Fibroblast of upper back skin (primary cell): ENCODE results near the gene KCNG2.

Source experiments
- DNase-seq: peaks from one replicate; pipeline ENCODE4 v3.0.0-alpha.2; 2013

Gene KCNG2

GRCh38 chr18:79944126-79944731 lies 146.5 kb downstream of the KCNG2 start:
- no peak for DNase-seq

- no peak for DNase-seq
These were observed 147.0 kb downstream of the KCNG2 start for GRCh38 chr18:79944746-79945117.

DNA sequence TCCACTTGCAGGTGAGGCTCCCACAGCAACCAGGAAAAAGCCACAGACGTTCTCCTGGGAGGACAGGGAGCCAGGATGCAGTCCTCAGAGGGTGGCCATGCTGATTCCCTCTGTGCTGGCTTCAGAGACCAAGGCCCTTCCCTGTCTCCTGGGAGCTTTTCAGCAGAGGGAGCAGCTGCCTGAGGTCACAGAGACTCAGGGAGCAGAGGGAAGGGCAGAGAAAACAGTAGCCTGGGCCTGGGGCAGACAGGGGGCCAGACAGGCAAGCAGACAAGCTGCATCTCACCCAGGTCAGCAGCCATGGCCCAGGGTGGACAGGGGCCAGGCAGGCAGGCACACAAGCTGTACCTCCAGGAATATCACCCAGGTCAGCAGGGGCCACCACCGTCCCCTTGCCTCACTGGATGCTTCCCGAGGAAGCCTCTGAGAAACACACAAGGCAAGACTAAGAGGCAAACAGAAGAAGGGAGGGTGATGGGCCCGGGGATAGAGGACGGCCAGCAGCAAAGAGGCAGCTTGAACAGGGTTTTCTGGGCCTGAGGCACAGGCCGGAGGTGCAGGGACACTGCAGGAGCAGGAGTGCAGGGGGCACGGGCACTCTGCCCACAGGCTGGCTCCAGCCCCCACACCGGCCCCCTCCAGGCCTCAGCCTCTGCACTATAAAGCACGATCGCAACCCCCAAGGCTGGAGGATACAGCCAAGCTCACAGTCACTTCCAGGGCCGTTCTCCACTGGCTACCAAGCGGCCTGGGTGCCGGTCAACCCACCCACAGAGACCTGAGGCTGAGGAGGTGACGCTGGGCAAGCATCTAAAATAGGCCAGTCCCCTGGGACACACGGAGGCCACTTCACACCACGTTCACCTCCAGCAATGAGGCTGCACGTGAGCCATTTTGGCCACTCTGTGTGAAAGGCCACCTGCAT lies 147.6 kb downstream of the KCNG2 start:
- no peak for DNase-seq

- DNase-seq = no peak
These were observed 149.5 kb downstream of the KCNG2 start for GRCh38 chr18:79947054-79947755.

- no peak for DNase-seq
These were observed 150.3 kb downstream of the KCNG2 start for GRCh38 chr18:79947881-79948610.

DNA sequence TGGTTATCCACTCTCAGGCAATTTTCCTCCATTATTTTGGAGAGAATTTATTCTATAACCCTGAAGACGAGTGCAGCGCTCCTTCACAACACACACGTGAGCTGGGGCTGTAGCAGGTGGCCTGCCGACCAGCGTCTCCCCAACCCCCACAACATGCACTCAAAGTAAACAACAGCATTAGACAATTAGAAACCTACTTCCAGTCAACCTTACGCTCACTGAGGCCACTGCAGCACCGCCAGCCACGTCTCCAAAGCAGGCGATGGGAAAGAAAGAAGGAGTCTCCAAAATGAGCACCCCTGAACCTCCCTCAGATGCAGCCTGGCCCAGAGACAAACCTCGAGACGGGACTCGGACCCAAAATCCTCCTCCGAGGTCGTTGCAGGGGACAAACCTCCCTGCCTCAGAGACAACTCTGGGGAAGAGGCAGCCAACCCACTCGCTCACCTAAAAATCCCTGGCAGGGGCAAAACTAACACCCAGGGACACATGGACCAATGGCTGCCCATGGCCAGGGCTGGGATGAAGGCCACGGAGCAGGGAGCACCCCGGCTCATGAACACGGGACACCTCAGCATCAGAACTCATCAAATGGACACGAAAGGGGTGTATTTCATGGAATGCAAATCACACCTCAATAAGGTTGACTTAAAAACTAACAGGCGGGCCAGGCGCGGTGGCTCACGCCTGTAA lies 151.1 kb downstream of the KCNG2 start:
- DNase-seq = no peak
